ENCODE measurements around the gene METTL26. TPM values are rescaled to one million over a fixed set of nuclear protein-coding genes. Genes with fewer than 3 reads are reported as not detected.

METTL26 gene
- total and polyA plus RNA-seq, 9 of the 15 experiments (the other 6 are each of a cell fraction or from before 2014, with no cell fraction given), result 7.3 to 262 (median 80.9) TPM

DNA sequence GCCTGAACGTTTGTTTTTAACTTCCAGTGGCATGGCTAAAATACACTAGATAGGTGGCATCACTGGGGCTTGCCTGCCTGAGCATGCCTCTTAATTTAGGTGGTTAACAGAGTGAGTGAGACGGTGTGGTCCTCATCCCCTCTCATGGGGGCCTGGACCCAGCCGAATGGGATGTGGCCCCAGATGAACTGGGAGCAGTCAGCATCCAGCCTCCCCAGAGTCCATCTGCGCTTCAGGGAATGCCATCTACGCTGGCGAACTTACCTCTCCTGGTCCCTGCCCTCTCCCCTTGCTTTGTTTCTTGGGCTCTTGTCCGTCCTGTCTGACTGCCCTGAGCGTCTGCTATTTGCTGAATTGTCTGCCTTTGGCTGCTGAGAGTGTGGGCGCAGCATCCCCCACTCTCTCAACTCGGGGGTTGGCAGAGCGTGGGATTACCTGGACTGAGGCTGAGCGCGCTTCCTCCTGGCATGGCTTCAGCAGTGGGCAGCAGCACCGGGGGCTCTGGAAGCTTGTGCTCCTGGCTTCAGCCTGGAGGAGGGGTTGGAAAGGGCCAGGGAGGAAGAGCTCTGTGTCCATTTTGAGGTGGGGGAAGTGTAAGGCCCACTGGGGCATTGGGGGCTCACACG, 44.1 kb downstream of the METTL26 start:
- H3K79me2 ChIP-seq (ENCODE audit: control insufficient read depth, insufficient read depth, low read length), result peaks cover 83% of the 10 kb centered on the region
- H3K27me3 ChIP-seq (ENCODE audit: control insufficient read depth in 2 of 2, insufficient read depth in 2 of 2, low read length in 2 of 2), result no peaks in the 10 kb centered on the region
- DNase-seq (ENCODE audit: extremely low read depth in 1 of 4, low spot score in 3 of 4), result no peak
- no peak for ATAC-seq
- no peak overlapping the region for H3K4me3 ChIP-seq
- WGBS (ENCODE audit: insufficient coverage, low coverage, missing lambda C conversion rate), result 86% methylated on average over 15 of the region's 15 CpGs
- in situ Hi-C loops (cut with MboI), result no loop called here
- peaks cover 18 to 66% of the 10 kb centered on the region in 2 experiments; a peak in 4 of 5 replicates for H3K4me1 ChIP-seq (replicated peaks in 1 of 2; ENCODE audit: control insufficient read depth in 2 of 2, insufficient read depth in 2 of 2, low read length in 2 of 2)
- H3K36me3 ChIP-seq (ENCODE audit: control insufficient read depth, insufficient read depth, low read length), result peaks cover 37% of the 10 kb centered on the region; the same call in 2 of the 3 replicates
- BruUV-seq (replicated peaks), result no TSS peak
- H2AFZ ChIP-seq (ENCODE audit: low read depth, low read length), result no peak overlapping the region
- intact Hi-C loops (cut with micrococcal nuclease), result no loop called here
- no peaks in the 10 kb centered on the region for H3K9me3 ChIP-seq (replicated peaks; ENCODE audit: control insufficient read depth, insufficient read depth, low read depth, low read length)
- no peak overlapping the region for H3K27ac ChIP-seq (ENCODE audit: extremely low read depth, low read depth, low read length)
- H3K9me1 ChIP-seq (ENCODE audit: control insufficient read depth, insufficient read depth, low read length), result peaks cover 7% of the 10 kb centered on the region
- ChIA-PET CTCF (ENCODE audit: low intra/inter-chr PET ratio) (interaction anchor here (0.7 kb wide), 1 partner anchor 9 kb away, joined by 5 read pairs; no protein-coding TSS in a partner anchor), POLR2A (interaction anchor here (0.6 to 1.6 kb wide), 4 partner anchors 9 to 30 kb away, joined by 3 to 7 read pairs (median 4); no protein-coding TSS in a partner anchor)
- FAIRE-seq, result no peak
- TF ChIP-seq, protein P1, sequence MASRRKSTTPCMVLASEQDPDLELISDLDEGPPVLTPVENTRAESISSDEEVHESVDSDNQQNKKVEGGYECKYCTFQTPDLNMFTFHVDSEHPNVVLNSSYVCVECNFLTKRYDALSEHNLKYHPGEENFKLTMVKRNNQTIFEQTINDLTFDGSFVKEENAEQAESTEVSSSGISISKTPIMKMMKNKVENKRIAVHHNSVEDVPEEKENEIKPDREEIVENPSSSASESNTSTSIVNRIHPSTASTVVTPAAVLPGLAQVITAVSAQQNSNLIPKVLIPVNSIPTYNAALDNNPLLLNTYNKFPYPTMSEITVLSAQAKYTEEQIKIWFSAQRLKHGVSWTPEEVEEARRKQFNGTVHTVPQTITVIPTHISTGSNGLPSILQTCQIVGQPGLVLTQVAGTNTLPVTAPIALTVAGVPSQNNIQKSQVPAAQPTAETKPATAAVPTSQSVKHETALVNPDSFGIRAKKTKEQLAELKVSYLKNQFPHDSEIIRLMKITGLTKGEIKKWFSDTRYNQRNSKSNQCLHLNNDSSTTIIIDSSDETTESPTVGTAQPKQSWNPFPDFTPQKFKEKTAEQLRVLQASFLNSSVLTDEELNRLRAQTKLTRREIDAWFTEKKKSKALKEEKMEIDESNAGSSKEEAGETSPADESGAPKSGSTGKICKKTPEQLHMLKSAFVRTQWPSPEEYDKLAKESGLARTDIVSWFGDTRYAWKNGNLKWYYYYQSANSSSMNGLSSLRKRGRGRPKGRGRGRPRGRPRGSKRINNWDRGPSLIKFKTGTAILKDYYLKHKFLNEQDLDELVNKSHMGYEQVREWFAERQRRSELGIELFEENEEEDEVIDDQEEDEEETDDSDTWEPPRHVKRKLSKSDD (conservative IDR thresholded peaks at IDR 0.05; ENCODE audit: low read length), result no peak
- TF ChIP-seq HMG20B (CRISPR knock-in tag; IDR thresholded peaks at IDR 0.05), result no peak
- TF ChIP-seq MAFF (IDR thresholded peaks at IDR 0.05; ENCODE audit: low read length), result no peak
- TF ChIP-seq NR2F6 (CRISPR knock-in tag; IDR thresholded peaks at IDR 0.05), result no peak
- TF ChIP-seq ZNF232 (CRISPR knock-in tag; IDR thresholded peaks at IDR 0.05), result no peak
- TF ChIP-seq DNMT1 (IDR thresholded peaks at IDR 0.05), result no peak
- TF ChIP-seq PRPF4 (IDR thresholded peaks at IDR 0.05; ENCODE audit: insufficient read depth, low read depth, low read length, poor library complexity, severe bottlenecking), result no peak
- TF ChIP-seq ZNF274 (IDR thresholded peaks at IDR 0.05; ENCODE audit: borderline replicate concordance, low read depth, low read length), result no peak
- TF ChIP-seq, protein P2, sequence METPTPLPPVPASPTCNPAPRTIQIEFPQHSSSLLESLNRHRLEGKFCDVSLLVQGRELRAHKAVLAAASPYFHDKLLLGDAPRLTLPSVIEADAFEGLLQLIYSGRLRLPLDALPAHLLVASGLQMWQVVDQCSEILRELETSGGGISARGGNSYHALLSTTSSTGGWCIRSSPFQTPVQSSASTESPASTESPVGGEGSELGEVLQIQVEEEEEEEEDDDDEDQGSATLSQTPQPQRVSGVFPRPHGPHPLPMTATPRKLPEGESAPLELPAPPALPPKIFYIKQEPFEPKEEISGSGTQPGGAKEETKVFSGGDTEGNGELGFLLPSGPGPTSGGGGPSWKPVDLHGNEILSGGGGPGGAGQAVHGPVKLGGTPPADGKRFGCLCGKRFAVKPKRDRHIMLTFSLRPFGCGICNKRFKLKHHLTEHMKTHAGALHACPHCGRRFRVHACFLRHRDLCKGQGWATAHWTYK (CRISPR knock-in tag; IDR thresholded peaks at IDR 0.05), result no peak
- TF ChIP-seq GATAD2A (IDR thresholded peaks at IDR 0.05), result no peak
- TF ChIP-seq, protein P3, sequence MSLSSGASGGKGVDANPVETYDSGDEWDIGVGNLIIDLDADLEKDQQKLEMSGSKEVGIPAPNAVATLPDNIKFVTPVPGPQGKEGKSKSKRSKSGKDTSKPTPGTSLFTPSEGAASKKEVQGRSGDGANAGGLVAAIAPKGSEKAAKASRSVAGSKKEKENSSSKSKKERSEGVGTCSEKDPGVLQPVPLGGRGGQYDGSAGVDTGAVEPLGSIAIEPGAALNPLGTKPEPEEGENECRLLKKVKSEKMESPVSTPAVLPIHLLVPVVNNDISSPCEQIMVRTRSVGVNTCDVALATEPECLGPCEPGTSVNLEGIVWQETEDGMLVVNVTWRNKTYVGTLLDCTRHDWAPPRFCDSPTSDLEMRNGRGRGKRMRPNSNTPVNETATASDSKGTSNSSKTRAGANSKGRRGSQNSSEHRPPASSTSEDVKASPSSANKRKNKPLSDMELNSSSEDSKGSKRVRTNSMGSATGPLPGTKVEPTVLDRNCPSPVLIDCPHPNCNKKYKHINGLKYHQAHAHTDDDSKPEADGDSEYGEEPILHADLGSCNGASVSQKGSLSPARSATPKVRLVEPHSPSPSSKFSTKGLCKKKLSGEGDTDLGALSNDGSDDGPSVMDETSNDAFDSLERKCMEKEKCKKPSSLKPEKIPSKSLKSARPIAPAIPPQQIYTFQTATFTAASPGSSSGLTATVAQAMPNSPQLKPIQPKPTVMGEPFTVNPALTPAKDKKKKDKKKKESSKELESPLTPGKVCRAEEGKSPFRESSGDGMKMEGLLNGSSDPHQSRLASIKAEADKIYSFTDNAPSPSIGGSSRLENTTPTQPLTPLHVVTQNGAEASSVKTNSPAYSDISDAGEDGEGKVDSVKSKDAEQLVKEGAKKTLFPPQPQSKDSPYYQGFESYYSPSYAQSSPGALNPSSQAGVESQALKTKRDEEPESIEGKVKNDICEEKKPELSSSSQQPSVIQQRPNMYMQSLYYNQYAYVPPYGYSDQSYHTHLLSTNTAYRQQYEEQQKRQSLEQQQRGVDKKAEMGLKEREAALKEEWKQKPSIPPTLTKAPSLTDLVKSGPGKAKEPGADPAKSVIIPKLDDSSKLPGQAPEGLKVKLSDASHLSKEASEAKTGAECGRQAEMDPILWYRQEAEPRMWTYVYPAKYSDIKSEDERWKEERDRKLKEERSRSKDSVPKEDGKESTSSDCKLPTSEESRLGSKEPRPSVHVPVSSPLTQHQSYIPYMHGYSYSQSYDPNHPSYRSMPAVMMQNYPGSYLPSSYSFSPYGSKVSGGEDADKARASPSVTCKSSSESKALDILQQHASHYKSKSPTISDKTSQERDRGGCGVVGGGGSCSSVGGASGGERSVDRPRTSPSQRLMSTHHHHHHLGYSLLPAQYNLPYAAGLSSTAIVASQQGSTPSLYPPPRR (CRISPR knock-in tag; IDR thresholded peaks at IDR 0.05; ENCODE audit: borderline replicate concordance), result no peak
- no peak for TF ChIP-seq BCOR (IDR thresholded peaks at IDR 0.05)
- peaks cover 16% of the 10 kb centered on the region for H4K20me1 ChIP-seq (replicated peaks; ENCODE audit: control insufficient read depth, insufficient read depth, low read length)
- H3K9ac ChIP-seq (ENCODE audit: insufficient read depth in 1 of 2, low read depth in 2 of 2, low read length in 2 of 2), result peak overlapping the region in 1 of 2 experiments; percentile 82; a peak in 2 of 4 replicates
- no peak overlapping the region for H3K4me2 ChIP-seq (ENCODE audit: insufficient read depth, low read length)
